NCI-H345 treated with DMSO at 0.1 percent for 48 hours (cell line): ENCODE measurements around the gene LCE1F.

Experiments used
- DNase-seq: peaks from one replicate; lab custom pipeline; 2025; ENCODE audit not compliant: unreplicated experiment; lab: John Stamatoyannopoulos, UW

Gene LCE1F

DNA sequence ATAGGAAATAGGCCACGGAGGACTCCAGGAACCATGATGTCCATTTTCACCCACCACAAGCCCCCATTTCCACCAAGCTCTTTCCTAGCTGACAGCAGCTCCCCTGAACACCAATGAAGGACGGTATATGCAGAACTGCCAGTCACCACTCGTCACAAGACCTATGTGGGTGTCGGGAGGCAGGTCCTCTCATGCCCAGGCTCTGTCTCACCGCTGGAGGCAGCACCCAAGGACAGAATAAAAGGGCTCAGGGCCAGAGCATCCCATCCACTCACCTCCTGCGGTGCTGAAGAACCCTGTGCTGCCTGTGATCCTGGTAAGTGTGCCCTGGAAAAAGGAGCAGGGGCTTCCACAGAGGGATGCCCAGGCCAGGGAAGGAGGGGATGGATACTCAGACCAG is at the start of gene LCE1F:
LCE1F (plus strand) TSS at position 266 of the 400 bp plus-strand sequence. CDS start 1,232 bp downstream, outside the sequence.
- no peak for DNase-seq

DNA sequence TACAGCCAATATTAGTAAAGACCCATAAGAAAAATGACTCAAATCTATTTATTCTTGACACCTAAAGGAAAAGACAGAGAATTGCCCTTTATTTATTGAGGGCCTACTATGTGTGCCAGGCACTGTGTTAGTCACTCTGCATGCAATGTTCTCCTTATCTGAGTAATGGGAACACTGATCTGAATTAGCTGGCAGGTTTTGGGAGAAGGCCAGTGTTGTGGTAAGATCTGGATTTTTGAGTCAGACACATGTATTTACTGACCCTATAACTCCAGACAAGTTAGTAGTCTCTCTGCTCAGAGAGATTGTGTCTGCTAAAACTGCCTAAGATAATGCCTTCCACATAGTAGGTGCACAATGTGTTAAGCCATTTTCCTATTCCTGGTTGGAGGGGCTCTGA is 49.7 kb upstream of the LCE1F start:
- no peak for DNase-seq

- no peak for DNase-seq
Observed at GRCh38 chr1:152728986-152729385, 46.0 kb upstream of the LCE1F start.

DNA sequence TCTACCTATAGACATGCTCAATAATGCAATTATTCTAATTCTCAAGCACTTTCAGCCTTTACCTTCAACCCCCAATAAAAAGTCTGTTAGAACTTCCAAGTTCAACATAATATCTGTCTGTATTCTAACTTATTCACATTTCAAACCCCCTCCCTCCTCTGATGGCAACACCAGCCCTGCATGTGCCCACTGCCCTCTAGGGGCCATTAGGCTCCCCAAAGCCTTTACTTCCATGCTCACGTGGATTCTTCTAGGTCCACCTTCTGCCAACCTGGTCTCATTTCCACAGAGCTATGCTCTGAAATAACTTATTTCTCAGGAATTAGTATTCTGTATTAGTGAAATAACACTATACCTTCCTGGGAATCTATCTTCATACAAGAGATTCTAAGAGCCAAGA is 39.3 kb upstream of the LCE1F start:
- no peak for DNase-seq

- no peak for DNase-seq
Observed at GRCh38 chr1:152737997-152738396, 36.9 kb upstream of the LCE1F start.

DNA sequence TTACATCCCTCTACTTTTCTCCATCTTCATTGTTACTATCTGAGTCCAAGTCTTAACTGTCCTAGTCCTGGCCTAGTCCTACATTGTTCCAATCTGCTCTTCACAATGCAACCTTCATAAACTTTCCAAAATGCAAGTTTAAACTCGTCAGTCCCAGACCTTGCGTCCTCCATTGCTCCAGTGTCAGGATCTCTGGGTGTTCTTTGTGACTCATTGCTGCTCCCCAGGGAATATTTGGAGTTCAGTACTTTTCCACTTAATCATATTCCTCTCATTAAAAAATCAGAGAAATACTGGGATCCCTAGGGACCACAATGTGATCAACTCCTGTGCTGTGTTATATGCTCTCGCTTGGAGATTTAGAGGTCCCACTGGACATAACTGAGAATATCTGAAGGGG is 35.1 kb upstream of the LCE1F start:
- no peak for DNase-seq

DNA sequence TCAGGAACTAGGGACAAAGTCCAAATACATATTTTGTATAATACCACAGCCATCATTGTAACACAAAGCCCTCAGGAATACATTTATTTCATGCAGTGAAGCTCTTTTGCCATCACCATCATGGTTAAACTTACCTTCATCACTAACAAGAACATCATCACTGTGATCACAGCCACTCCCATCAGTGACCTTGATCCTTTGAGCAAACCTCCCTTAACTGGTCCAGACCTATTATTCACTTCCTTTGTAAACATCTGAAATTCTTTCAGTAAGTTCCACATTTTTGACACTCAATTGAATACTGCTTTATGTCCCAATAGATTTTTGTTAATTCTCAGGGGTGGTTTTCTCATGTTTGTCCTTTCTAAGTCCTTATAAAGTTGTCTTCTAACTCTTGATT is 33.3 kb upstream of the LCE1F start:
- DNase-seq = no peak

- DNase-seq = no peak
Observed at GRCh38 chr1:152743371-152744145, 31.4 kb upstream of the LCE1F start.

DNA sequence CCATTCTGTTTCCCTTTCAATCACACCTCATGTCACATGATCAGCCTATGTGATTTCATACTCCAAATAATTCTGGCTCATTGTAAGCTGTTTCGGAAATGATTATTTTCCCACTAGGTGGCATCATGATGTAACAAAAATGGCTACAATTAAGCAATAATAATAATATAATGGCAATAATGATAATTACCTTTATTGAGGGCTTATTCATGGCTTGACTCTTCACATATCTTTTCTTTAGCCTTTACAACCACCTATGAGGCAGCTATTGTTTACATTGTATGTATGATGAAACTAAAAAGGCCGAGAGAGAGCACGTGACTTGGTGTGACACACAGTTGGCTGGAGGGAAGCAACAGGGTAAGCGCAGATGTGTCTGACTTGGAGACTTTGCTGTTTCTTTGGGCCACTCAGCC is 29.6 kb upstream of the LCE1F start:
- DNase-seq = no peak

DNA sequence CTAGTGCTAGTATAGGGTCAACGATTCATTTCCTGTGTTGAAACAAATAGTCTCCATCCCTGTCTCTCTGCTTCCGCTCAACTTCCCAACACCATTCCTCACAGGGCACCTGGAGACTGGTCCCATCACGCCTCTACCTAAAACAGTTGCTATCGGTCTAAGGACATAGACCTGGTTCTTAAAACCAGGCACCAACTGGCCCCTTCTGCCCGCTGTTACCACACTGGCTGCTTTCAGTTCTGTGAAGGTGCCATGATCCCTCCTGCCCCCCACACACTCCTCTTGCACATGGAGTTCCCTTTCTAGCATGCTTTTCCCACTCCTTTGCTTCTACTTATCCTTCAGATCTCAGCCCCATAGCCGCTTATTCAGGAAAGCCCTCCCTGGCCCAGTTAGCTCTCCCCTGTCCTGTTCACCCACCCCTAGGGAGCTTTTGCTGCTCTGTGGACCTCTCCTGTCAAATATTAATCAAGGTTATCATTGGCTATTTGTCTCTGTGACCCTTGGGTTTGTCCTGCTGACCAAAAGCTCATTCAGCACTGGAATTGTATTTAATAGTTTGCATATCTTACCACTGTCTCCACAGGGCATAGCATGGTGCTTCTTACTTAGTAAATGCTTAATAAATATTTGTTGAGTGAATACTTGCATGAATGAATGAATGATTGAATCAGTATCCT is 29.0 kb upstream of the LCE1F start:
- DNase-seq = no peak

DNA sequence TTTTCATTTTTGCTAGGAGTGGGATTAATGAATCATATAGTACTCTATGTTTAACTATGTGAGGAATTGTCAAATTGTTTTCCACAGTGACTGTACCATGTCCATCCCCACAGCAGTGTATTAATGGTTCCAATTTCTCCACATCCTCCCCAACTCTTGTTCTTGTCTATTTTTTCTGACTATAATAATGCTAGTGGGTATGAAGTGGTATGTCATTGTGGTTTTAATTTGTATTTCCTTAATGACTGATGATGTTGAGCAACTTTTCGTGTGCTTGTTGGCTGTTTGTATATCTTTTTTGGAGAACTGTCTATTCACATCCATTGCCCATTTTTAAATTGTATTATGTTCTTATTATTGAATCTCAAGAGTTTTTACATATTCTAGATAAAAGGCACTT is 27.1 kb upstream of the LCE1F start:
- DNase-seq = no peak

GRCh38 chr1:152752225-152752624 is 22.7 kb upstream of the LCE1F start:
- no peak for DNase-seq

DNA sequence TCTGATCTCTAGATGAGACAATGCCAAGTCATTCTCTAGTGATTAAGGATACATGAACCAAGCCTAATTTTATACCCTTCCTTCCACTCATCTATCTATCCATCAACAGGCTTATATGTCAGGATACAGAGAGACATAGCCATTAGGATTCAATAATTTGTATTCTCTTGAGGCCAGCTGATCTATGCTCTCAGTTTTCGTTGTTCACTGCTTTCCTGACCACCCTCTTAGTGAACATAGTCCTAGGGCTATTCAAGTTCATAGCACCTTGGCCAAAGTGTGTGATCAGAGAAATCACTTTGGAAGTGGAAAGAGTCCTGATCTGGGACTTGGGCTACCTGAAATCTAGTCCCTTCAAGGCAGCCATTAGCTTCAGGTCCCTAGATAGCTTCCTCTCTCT is 21.4 kb upstream of the LCE1F start:
- DNase-seq = no peak

GRCh38 chr1:152756872-152757271 is 18.1 kb upstream of the LCE1F start:
- no peak for DNase-seq

- DNase-seq = no peak
Observed at GRCh38 chr1:152757747-152758146, 17.2 kb upstream of the LCE1F start, which contains the start of gene KPRP. Gene KPRP, plus strand, starts transcription at chr1:152758025. Its CDS starts 1,564 bp downstream, at chr1:152759589.

GRCh38 chr1:152758636-152759035 is 16.3 kb upstream of the LCE1F start:
- DNase-seq = no peak

DNA sequence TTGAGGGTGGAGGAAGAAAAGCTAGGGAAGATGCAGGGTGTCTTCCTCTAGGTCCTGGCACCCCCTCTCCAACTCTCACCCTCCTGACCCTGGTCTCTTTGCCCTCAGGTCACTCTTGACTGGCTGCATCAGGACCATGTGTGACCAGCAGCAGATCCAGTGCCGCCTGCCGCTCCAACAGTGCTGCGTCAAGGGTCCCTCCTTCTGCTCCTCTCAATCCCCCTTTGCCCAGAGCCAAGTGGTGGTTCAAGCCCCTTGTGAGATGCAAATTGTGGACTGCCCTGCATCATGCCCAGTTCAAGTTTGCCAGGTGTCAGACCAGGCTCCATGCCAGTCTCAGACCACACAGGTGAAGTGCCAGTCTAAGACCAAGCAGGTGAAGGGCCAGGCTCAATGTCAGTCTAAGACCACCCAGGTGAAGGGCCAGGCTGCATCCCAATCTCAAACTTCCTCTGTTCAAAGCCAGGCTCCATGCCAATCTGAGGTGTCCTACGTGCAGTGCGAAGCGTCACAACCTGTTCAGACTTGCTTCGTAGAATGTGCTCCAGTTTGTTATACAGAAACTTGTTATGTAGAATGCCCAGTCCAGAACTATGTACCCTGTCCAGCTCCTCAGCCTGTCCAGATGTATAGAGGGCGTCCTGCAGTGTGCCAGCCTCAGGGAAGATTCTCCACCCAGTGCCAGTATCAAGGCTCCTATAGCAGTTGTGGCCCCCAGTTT is 15.3 kb upstream of the LCE1F start:
- no peak for DNase-seq

DNA sequence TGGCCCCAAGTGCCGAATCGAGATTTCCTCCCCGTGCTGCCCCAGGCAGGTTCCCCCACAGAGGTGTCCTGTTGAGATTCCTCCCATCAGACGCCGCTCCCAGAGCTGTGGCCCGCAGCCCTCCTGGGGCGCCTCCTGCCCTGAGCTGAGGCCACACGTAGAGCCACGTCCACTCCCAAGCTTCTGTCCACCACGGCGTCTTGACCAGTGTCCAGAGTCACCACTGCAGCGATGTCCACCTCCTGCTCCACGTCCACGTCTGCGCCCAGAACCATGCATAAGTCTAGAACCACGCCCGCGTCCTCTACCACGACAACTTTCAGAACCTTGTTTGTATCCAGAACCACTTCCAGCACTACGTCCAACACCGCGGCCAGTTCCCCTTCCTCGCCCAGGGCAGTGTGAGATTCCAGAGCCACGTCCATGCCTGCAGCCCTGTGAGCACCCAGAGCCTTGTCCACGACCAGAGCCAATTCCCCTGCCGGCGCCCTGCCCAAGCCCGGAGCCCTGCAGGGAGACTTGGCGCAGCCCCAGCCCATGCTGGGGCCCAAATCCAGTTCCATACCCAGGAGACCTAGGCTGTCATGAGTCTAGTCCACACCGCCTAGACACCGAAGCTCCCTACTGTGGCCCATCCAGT is 14.3 kb upstream of the LCE1F start:
- DNase-seq = no peak

DNA sequence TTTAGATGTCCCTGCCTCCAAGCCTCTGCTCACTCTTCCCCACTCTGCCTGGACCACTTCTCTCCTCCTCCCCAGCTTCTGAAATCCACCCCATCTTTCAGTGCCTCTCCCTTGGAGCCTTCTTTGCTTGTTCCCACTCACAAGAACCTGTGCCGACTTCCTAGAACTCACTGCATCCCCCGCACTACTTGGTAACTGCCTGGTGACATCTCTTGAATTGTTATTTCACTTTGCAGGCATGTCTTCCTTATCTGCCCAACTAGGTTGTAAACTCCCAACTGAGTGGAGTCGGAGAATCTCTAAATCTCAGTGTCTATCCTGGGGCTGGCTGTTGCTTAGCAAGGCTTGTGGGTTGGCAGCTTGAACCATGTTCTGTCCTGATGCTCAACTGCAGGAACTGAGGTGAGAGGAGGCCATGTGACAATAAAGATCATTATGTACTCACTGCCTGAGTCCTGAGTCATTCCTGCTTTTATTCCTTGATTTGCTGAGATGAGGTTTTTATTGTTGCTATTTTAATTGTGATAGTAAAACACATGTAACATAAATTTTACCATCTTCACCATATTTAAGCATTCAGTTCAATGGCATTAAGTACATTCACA is 13.2 kb upstream of the LCE1F start:
- DNase-seq = no peak

GRCh38 chr1:152768847-152769533 is 6.0 kb upstream of the LCE1F start:
- DNase-seq = no peak
